HFF-Myc (cell line): ENCODE data around the gene NR2C1.

Experiments used
- DNase-seq: peaks from one replicate; pipeline ENCODE4 v3.0.0-alpha.2; 2011; ENCODE audit warnings: low read depth; ENCODE audit errors: extremely low read depth
- H3K4me3 ChIP-seq: replicated peaks from 2 replicates; pipeline ENCODE4 v1.5.1; 2011; ENCODE audit warnings: low read depth, mild to moderate bottlenecking, control low read depth, low read length
- TF ChIP-seq, protein P1 (sequence below): IDR thresholded peaks from 2 replicates; pipeline ENCODE4 v1.5.1; 2012; ENCODE audit warnings: mild to moderate bottlenecking, low read depth, low read length, control low read depth; ENCODE audit errors: missing control alignments

NR2C1 gene

DNA sequence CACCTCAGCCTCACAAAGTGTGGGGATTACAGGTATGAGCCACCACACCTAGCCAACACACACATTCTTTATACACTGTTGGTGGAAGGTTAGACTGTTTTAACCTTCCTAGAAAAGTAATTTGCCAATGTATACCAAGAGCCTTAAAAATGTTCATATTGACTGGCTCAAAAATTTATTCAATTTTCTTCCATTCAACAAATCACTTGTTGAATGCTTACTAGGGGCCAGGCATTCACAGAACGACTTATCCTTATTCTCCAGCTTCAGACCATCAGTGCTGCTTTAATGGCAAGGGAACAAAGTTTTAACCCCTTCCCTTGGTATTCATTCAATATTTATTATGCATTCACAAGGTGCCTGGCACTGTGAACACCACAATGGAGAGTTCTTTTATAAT is 3.0 kb downstream of the NR2C1 start:
- H3K4me3 ChIP-seq: no peak overlapping the region
- TF ChIP-seq, protein P1, sequence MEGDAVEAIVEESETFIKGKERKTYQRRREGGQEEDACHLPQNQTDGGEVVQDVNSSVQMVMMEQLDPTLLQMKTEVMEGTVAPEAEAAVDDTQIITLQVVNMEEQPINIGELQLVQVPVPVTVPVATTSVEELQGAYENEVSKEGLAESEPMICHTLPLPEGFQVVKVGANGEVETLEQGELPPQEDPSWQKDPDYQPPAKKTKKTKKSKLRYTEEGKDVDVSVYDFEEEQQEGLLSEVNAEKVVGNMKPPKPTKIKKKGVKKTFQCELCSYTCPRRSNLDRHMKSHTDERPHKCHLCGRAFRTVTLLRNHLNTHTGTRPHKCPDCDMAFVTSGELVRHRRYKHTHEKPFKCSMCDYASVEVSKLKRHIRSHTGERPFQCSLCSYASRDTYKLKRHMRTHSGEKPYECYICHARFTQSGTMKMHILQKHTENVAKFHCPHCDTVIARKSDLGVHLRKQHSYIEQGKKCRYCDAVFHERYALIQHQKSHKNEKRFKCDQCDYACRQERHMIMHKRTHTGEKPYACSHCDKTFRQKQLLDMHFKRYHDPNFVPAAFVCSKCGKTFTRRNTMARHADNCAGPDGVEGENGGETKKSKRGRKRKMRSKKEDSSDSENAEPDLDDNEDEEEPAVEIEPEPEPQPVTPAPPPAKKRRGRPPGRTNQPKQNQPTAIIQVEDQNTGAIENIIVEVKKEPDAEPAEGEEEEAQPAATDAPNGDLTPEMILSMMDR: no peak
- no peak for DNase-seq

DNA sequence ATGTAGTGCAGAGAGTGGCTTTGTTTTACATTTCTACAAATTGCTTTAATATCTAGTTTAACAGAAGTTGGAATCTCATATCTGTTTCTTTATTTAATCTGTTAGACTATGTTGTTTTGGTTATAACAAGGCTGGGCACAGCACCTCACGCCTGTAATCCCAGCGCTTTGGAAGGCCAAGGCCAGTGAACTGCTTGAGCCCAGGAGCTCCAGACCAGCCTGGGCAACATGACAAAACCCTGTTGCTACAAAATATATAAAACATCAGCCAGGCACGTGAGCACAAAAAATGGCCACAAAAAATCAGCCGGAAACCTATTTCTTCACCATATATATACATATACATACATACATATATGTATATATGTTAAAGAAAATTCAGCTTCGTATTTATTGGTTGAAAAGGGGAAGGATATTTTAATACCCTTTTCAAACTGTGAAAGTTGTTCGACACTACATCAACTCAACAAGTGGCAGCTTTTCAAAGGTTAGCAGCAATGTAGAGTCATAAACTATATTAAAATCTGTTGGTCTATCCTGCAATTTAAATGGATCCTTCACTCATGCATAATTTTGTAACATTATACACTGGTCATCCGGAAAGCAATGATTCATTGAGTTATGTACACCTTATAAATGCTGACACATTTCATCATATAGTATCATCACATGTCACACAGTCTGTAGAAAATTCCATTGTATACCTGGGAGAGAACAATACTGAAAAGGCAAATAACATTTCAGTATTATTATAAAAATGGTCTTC is 7.1 kb downstream of the NR2C1 start:
- H3K4me3 ChIP-seq: no peak overlapping the region
- no peak for DNase-seq
- TF ChIP-seq, protein P1: no peak

DNA sequence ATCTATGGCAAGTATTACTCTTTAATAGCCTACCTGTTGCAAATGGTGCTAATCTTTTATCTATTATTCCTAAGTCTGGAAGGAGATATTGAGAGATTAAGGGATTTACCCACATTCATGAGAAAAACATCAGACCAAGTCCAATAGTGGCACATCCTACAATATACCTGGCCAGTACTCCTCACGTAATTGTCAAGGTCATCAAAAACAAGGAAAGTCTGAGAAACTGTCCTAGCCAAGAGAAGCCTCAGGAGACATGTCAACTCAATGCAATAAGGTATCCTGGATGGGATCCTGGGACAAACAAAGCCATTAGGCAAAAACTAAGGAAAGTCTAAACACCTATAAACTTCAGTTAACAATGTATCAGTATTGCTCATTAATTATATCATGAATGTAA is 12.5 kb downstream of the NR2C1 start:
- TF ChIP-seq, protein P1: no peak
- no peak overlapping the region for H3K4me3 ChIP-seq
- DNase-seq: no peak

DNA sequence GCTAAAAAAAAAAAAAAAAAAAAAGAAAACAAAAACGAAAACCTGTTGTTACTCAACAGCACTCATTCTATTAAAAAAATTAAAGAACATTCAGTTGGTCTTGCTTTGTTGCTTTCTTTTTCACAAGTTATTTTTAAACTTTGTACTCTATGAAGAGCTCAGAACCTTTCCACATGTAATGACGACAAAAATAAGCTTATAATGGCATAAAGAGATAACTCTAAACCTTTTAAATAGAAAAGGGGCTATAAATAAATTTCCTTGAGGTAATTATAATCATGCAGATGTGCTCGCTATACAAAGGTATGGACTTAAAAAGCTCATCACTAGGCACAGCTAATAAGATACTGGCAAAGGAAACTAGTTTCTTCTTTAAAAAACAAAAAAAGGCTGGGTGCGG is 13.4 kb downstream of the NR2C1 start:
- TF ChIP-seq, protein P1: no peak
- no peak for DNase-seq
- H3K4me3 ChIP-seq: no peak overlapping the region

DNA sequence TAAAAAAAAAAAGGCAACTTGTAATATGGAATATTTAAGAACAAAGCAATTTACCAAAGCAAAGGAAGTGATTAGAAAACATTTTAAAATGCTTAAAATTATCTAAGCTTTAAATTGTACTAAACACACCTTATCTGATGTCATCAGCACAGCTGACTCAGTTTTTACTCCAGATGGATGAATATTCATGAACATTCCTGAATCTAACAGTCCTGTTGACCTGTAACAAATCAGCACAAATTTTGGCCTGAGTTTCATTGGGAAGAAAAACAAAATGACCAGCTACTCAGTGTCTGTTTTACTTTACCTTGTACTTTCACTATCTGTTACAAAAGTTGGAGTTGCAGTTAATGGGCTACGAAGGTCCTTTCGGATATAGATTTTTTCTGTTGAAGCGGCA is 16.0 kb downstream of the NR2C1 start:
- no peak overlapping the region for H3K4me3 ChIP-seq
- TF ChIP-seq, protein P1: no peak
- no peak for DNase-seq

DNA sequence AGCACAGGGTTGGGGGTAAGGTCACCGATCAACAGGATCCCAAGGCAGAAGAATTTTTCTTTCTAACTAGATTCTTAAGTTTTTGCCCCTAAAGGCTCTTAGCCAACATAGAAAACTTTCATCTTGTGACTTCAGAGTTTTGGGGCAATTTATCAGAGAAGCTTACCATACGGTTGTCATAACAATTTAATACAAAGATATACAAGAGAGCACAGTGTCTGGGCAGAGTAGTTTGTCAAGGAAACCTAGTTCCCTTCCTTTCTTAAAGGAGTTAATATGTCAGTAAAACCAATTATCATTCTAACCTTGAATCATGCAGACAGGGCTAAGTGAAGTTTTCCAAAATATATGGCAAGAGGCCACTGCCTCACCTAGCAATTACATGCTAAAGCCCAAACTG is 18.4 kb downstream of the NR2C1 start:
- DNase-seq: no peak
- H3K4me3 ChIP-seq: no peak overlapping the region
- TF ChIP-seq, protein P1: no peak

DNA sequence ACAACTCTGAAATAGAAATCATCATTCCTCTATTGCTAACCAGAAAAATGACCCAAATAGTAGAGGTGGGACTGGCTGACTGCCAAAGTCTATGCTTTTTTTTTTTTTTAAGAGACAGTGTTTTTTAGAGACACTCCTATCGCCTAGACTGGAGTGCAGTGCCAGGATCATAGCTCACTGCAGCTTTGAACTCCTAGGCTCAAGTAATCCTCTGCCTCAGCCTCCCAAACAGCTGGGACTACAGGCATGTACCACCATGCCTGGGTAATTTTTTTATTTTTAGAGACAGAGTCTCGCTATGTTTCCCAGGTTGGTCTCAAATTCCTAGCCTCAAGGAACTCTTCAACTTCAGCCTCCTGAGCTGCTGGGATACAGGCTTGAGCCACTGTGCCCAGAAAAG is 19.2 kb downstream of the NR2C1 start:
- TF ChIP-seq, protein P1: no peak
- DNase-seq: no peak
- H3K4me3 ChIP-seq: no peak overlapping the region
